Astrocyte of the spinal cord (primary cell): Measurements from ENCODE around the gene VENTX.

Experiments used
- DNase-seq: peaks from one replicate; pipeline ENCODE4 v3.0.0; 2011; ENCODE audit warnings: low read depth, low spot score
- H3K4me3 ChIP-seq: 2 replicates; pipeline ENCODE4 v1.5.1; 2011; ENCODE audit warnings: low read depth, mild to moderate bottlenecking, low read length, moderate library complexity
- in situ Hi-C: cut with HindIII; loops from 2 replicates; pipeline ENCODE4 v1.10.0; 2017; ENCODE audit warnings: low sequenced_read_pairs
- TF ChIP-seq, protein P1 (sequence below): IDR thresholded peaks from 2 replicates; pipeline ENCODE4 v1.5.1; 2012; ENCODE audit warnings: low read depth, mild to moderate bottlenecking, low read length, inconsistent platforms

VENTX gene

GRCh38 chr10:133254421-133255120 is 16.9 kb downstream of the VENTX start:
- no peak for DNase-seq
- in situ Hi-C loops = no loop called here
- H3K4me3 ChIP-seq = no peak overlapping the region
- TF ChIP-seq, protein P1, sequence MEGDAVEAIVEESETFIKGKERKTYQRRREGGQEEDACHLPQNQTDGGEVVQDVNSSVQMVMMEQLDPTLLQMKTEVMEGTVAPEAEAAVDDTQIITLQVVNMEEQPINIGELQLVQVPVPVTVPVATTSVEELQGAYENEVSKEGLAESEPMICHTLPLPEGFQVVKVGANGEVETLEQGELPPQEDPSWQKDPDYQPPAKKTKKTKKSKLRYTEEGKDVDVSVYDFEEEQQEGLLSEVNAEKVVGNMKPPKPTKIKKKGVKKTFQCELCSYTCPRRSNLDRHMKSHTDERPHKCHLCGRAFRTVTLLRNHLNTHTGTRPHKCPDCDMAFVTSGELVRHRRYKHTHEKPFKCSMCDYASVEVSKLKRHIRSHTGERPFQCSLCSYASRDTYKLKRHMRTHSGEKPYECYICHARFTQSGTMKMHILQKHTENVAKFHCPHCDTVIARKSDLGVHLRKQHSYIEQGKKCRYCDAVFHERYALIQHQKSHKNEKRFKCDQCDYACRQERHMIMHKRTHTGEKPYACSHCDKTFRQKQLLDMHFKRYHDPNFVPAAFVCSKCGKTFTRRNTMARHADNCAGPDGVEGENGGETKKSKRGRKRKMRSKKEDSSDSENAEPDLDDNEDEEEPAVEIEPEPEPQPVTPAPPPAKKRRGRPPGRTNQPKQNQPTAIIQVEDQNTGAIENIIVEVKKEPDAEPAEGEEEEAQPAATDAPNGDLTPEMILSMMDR = no peak

GRCh38 chr10:133255323-133255722 is 17.7 kb downstream of the VENTX start:
- in situ Hi-C loops = no loop called here
- TF ChIP-seq, protein P1 = no peak
- H3K4me3 ChIP-seq = no peak overlapping the region
- DNase-seq = no peak

GRCh38 chr10:133257489-133258065 is 19.9 kb downstream of the VENTX start:
- peak; percentile 26 for DNase-seq
- TF ChIP-seq, protein P1 = peak; percentile 46
- in situ Hi-C loops = no loop called here
- H3K4me3 ChIP-seq = no peak overlapping the region

GRCh38 chr10:133258066-133258817 is 20.6 kb downstream of the VENTX start:
- in situ Hi-C loops = no loop called here
- no peak for DNase-seq
- H3K4me3 ChIP-seq = no peak overlapping the region
- TF ChIP-seq, protein P1 = no peak

DNA sequence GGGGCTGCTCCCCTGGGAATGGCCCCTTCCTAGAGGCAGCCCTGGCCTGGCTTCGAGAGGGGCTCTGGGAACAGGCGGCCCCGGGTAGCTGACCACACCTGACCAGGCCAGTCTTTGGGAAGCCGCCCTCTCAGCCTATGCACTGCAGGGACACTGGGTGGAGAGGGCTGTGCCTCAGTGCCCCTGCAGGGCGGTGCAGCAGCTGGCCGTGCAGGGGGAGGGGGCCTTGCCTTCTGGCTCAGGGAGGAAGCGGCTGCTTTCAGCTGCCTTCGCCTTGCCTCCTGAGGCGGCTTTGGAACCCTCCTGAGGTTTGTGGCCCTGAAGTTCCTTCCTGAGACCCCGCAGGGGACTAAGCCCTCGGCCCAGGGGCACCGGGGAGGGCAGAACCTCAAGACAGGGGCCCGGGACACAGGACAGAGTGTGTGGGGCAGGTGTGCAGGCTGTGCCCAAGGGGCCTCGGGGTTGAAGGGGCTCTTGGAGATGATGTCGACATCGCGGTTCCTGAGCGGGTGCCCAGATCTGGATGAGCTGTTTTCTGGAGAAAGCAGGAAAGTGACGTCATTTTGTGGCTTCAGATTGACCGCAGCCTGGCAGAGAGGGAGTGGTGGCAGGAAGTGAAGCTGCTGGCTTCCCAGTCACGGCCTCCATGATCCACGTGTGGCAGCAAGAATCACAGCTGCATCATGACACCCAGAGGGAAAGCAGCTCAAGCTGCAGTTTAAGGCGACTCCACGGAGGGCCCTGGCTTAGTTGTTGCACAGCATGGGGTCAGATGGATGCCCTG is 21.4 kb downstream of the VENTX start:
- TF ChIP-seq, protein P1 = no peak
- peak; percentile 99 for DNase-seq
- in situ Hi-C loops = no loop called here
- H3K4me3 ChIP-seq = no peak overlapping the region

DNA sequence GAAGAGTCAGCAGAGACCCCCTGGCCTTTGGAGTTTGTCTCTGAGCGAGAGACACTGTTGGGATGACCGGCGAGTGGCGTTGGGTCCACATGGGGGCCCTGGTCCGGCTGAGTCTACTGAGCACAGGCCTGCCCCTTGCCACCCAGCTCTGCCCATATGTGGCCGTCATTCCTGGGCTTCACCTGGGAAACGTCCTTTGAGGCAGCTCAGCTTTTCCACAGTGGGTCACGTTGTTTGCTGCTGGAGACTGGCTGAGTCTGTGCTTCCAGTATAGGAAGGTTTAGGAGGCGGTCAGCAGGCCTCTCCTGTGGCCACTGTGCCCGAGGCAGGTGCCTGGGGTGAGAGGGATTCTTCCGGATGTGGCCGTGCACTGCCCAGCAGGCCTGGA is 21.9 kb downstream of the VENTX start:
- TF ChIP-seq, protein P1 = no peak
- in situ Hi-C loops = no loop called here
- no peak overlapping the region for H3K4me3 ChIP-seq

More for the DNA sequence above, 21.9 kb downstream of the VENTX start:
- no peak for DNase-seq
